Hepatocyte (in vitro differentiated cells): ENCODE data around the gene ARHGAP1.

Experiments
- CTCF ChIP-seq: fragments of 200-600 bp; sonication (generic); IDR thresholded peaks from 2 replicates; pipeline ENCODE4 v1.5.1; 2016; ENCODE audit warnings: antibody characterized with exemption, mild to moderate bottlenecking; ENCODE audit not compliant: poor library complexity
- EZH2 ChIP-seq: fragments of 200-600 bp; sonication (generic); IDR thresholded peaks from 2 replicates; pipeline ENCODE4 v1.6.1; 2016; ENCODE audit warnings: antibody characterized with exemption, mild to moderate bottlenecking, borderline replicate concordance
- EZH2phosphoT487 ChIP-seq: fragments of 200-600 bp; sonication (generic); IDR thresholded peaks from one replicate; pipeline ENCODE4 v1.6.1; 2018; ENCODE audit warnings: antibody characterized with exemption, mild to moderate bottlenecking, low read depth, moderate library complexity; ENCODE audit not compliant: unreplicated experiment, severe bottlenecking

- TF ChIP-seq EZH2 (no peak), CTCF (no peak), EZH2phosphoT487 (no peak)
Measured at GRCh38 chr11:46690702-46691101, 9.7 kb downstream of the ARHGAP1 start.
